Measurements from ENCODE around the gene TACC3.

The TACC3 gene

GRCh38 chr4:1747603-1747967, 26.3 kb downstream of the TACC3 start:
- TF ChIP-seq, protein P1, sequence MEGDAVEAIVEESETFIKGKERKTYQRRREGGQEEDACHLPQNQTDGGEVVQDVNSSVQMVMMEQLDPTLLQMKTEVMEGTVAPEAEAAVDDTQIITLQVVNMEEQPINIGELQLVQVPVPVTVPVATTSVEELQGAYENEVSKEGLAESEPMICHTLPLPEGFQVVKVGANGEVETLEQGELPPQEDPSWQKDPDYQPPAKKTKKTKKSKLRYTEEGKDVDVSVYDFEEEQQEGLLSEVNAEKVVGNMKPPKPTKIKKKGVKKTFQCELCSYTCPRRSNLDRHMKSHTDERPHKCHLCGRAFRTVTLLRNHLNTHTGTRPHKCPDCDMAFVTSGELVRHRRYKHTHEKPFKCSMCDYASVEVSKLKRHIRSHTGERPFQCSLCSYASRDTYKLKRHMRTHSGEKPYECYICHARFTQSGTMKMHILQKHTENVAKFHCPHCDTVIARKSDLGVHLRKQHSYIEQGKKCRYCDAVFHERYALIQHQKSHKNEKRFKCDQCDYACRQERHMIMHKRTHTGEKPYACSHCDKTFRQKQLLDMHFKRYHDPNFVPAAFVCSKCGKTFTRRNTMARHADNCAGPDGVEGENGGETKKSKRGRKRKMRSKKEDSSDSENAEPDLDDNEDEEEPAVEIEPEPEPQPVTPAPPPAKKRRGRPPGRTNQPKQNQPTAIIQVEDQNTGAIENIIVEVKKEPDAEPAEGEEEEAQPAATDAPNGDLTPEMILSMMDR (IDR thresholded peaks at IDR 0.05) = no peak

GRCh38 chr4:1748465-1748995, 27.2 kb downstream of the TACC3 start:
- TF ChIP-seq, protein P1 (IDR thresholded peaks at IDR 0.05) = peak; percentile 93

GRCh38 chr4:1749370-1749769, 28.0 kb downstream of the TACC3 start:
- TF ChIP-seq, protein P1 (IDR thresholded peaks at IDR 0.05) = no peak

DNA sequence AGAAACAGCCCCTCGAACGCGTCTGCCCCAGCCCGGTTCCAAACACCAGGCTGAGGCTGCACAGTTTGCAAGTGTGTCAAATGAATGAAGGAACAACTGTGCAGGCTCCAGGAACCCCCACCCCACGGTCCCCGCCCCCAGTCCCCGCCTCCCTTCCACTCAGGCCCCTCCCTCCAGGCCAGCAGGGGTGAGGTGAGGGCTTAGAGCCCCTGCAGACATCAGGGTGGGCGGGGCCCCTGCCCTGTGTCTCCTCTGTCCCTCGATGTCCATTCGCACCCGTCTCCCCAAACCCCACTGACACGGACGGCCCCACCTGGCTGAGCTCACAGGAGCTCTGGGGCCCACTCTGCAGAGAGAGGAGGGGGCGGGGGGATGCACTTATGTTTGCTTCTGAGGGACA, 28.5 kb downstream of the TACC3 start:
- TF ChIP-seq, protein P1 (IDR thresholded peaks at IDR 0.05) = no peak

DNA sequence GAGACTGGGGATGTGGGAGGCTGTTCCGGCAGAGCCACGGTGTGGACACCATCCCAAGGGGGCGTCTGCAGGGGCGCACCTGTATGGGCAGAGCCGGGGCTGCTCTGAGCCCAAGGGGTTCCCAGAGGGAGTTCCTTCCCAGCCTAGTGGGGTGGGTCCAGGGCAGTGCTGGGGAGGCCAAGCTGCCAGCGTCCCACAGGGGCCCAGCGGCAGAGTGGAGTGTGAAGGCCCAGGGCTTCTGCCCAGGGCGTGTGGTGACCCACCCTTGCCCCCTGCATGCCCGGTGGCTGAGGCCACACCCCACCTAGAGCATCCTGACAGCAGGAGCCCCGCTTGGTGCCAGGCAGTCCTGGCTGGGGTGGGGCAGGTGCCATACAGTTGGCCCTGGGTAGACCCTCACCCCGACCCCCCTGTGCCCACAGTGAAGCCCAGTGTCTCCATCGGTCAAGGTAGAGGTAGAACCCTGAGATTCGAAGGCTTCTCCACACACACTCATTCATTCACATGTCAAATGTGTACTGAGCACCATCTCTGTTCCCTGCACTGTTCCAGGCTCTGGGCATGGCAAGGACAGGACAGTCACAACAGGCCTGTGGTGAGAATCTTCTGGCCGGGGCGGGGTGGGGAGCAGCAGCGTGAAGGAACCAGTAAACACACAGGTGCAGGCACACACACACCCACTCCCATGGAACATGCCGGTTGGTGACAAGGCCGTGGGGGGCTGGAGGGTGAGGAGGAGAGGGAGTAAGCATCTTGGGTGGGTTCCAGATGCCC, 29.2 kb downstream of the TACC3 start:
- TF ChIP-seq, protein P1 (IDR thresholded peaks at IDR 0.05) = no peak

GRCh38 chr4:1751155-1751918, 30.0 kb downstream of the TACC3 start:
- TF ChIP-seq, protein P1 (IDR thresholded peaks at IDR 0.05) = no peak

GRCh38 chr4:1751919-1752283, 30.6 kb downstream of the TACC3 start:
- TF ChIP-seq, protein P1 (IDR thresholded peaks at IDR 0.05) = no peak
